Testis (tissue), 3 donors: ENCODE measurements around the gene SUSD3. TPM values are rescaled to one million over a fixed set of nuclear protein-coding genes. Genes with fewer than 3 reads are reported as not detected.

Experiments
- DNase-seq: peaks from one replicate; pipeline ENCODE4 v3.0.0-alpha.2; 2019
- H3K27ac ChIP-seq, 2 donors: fragments of 200-600 bp; sonication (generic); one replicate each; pipeline ENCODE4 v1.5.1; 2019
- H3K27me3 ChIP-seq: fragments of 200-600 bp; sonication (generic); one replicate; pipeline ENCODE4 v1.5.1; 2019
- H3K36me3 ChIP-seq: fragments of 200-600 bp; sonication (generic); one replicate; pipeline ENCODE4 v1.5.1; 2017; ENCODE audit warnings: low read depth; ENCODE audit errors: missing control alignments
- H3K4me1 ChIP-seq: fragments of 200-600 bp; sonication (generic); one replicate; pipeline ENCODE4 v1.5.1; 2019
- H3K4me3 ChIP-seq, 2 donors: fragments of 200-600 bp; sonication (generic); one replicate each; pipeline ENCODE4 v1.5.1; 2017 to 2019
- H3K9me3 ChIP-seq: fragments of 200-600 bp; sonication (generic); one replicate; pipeline ENCODE4 v1.5.1; 2017
- POLR2A ChIP-seq: fragments of 450-650 bp; IDR thresholded peaks from one replicate; pipeline ENCODE4 v1.6.1; 2017; ENCODE audit warnings: antibody characterized with exemption, mild to moderate bottlenecking, moderate library complexity
- whole genome bisulfite sequencing, 2 donors: methylation state at CpG; one replicate each; pipeline ENCODE4 v1.1.5; 2018; 5-methylcytosine and 5-hydroxymethylcytosine counted together
- intact Hi-C: fragments of 100-400 bp; cut with DNase I; formaldehyde crosslinking; loops from one replicate; pipeline ENCODE4 v1.15.1; 2023; ENCODE audit warnings: low total_unique reads
- polyA plus RNA-seq: library from polyadenylated mRNA; stranded (reverse); fragments of 350-450 nt; fragmentation: Illumina TruSeq; extraction: RNeasy Lipid Tissue Mini Kit (QIAGEN cat#74804); gene quantifications from one replicate; pipeline ENCODE4 v1.2.3, GENCODE V29; 2014; ENCODE audit warnings: low read depth, low replicate concordance; ENCODE audit not compliant: insufficient read depth
- total RNA-seq, 2 donors: library from RNA; depleted of rRNA; stranded (reverse); fragments of >200 nt; gene quantifications; one replicate each; pipeline ENCODE4 v1.2.3, GENCODE V29; 2016
- TF ChIP-seq, protein P1 (sequence below), 3 experiments: fragments of 450-650 bp in 2 of 3; fragments of 200-600 bp in 1 of 3; sonication (generic) in 1 of 3; IDR thresholded peaks; one replicate each; pipeline ENCODE4 v1.5.1; 2016 to 2019; ENCODE audit warnings: antibody characterized with exemption in 3 of 3, mild to moderate bottlenecking in 2 of 3, moderate library complexity in 1 of 3

The SUSD3 gene
- total and polyA plus RNA-seq, 3 donors from 2014 or later = 172 to 537 (median 282) TPM

DNA sequence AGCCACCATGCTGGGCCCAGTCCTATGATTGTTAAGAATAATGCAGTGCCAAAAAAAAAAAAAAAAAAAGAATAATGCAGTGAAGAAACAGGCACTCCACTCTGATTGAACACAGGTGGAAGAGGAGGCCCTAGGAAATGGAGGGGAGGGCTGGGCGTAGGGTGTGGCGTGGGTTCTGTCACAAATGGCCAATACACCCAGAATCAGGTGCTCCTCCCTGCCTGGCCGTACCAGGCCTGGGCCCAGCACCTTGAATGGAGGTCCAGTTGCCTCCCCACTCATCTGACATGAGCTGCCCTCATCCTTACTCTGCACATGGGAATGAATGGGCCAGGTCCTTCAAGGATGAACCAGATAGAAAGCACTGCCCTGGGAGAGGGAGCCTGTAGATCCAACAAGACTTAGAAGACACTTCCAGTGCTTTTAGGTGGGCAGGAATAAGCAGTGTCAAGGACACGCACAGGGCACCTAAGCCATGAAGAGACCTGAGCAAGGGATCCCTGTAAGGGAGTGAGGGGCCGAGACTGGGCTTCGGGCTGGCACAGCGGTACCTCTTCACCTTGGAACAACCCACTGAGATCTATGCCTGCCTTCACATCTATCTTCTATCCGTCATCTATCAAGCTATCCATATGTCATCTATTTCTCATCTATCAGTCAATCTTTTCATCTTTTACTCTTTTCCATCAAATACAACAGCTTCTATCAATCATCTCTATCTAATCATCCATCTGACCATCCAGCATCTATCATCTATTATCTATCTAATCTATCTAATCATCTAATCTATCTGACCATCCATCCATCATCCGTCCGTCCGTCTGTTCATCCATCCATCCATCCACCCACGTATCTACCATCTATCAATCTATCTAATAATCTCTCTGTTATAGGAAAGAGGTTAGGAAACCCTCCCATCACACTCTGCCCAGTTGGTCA is 59.7 kb downstream of the SUSD3 start:
- DNase-seq = no peak
- Histone ChIP-seq H3K4me3 (no peak overlapping the region), H3K27me3 (no peaks in the 10 kb centered on the region), H3K9me3 (no peaks in the 10 kb centered on the region), H3K36me3 (no peaks in the 10 kb centered on the region), H3K27ac (no peak overlapping the region), H3K4me1 (peaks cover 19% of the 10 kb centered on the region)
- 94 to 95% methylated on average over 12 of the region's 12 CpGs for WGBS, 2 donors
- intact Hi-C loops = no loop called here
- no peak for TF ChIP-seq POLR2A
- TF ChIP-seq, protein P1, sequence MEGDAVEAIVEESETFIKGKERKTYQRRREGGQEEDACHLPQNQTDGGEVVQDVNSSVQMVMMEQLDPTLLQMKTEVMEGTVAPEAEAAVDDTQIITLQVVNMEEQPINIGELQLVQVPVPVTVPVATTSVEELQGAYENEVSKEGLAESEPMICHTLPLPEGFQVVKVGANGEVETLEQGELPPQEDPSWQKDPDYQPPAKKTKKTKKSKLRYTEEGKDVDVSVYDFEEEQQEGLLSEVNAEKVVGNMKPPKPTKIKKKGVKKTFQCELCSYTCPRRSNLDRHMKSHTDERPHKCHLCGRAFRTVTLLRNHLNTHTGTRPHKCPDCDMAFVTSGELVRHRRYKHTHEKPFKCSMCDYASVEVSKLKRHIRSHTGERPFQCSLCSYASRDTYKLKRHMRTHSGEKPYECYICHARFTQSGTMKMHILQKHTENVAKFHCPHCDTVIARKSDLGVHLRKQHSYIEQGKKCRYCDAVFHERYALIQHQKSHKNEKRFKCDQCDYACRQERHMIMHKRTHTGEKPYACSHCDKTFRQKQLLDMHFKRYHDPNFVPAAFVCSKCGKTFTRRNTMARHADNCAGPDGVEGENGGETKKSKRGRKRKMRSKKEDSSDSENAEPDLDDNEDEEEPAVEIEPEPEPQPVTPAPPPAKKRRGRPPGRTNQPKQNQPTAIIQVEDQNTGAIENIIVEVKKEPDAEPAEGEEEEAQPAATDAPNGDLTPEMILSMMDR (IDR thresholded peaks at IDR 0.05) = no peak

DNA sequence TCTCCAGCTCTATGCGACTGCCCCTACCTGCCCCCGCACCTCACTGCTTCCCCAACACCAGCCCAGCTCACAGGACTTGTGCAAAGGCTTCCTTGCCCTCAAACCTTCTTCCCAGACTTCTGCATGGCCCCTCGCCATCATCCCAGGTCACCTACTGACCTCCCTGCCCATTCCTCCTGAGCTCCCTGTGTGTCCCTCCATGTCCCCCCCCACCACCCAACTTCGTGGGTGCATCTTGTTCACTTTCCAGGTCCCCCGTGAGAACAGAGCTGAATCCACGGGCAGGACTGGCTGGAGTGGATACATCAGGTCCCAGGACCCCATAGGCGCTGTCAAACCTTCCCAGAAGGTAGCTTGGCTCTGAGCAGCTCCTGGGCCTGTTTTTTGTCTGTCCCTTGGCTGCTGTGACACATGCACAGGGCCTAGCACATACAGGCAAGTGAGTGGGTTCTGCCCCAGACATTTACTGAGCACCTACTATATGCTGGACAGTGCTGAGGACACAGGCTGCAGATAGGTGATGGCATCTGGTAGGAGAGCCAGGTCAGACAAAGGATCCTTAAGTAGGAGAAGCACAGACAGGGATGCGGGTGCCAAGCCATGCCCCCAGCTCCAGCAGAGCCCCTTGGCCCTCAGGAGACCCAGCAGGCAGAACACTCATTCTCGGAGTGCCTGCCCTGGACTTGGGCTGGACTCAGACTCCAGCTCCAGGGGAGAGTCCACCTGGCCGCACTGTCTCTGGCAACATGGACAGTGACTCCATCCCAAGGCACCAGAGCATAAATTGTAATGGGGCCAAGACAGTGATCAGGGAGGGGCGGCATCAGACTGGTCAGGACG is 60.6 kb downstream of the SUSD3 start:
- Histone ChIP-seq H3K4me1 (peaks cover 19% of the 10 kb centered on the region), H3K27me3 (no peaks in the 10 kb centered on the region), H3K27ac (no peak overlapping the region), H3K36me3 (no peaks in the 10 kb centered on the region), H3K9me3 (no peaks in the 10 kb centered on the region), H3K4me3 (no peak overlapping the region)
- DNase-seq = no peak
- 88 to 89% methylated on average over 12 of the region's 12 CpGs for WGBS, 2 donors
- intact Hi-C loops = no loop called here
- no peak for TF ChIP-seq POLR2A
- TF ChIP-seq, protein P1 (IDR thresholded peaks at IDR 0.05) = no peak

- Histone ChIP-seq H3K4me3 (no peak overlapping the region), H3K4me1 (peaks cover 19% of the 10 kb centered on the region), H3K27ac (peak overlapping the region in 1 of 2 donors; percentile 25), H3K27me3 (no peaks in the 10 kb centered on the region), H3K36me3 (no peaks in the 10 kb centered on the region), H3K9me3 (no peaks in the 10 kb centered on the region)
- WGBS, 2 donors = 57% methylated on average over 4 to 5 of the region's 5 CpGs
- intact Hi-C loops = no loop called here
- no peak for DNase-seq
- TF ChIP-seq POLR2A = no peak
- TF ChIP-seq, protein P1 (IDR thresholded peaks at IDR 0.05) = no peak
Observed at GRCh38 chr9:93119703-93119952, 61.1 kb downstream of the SUSD3 start.

DNA sequence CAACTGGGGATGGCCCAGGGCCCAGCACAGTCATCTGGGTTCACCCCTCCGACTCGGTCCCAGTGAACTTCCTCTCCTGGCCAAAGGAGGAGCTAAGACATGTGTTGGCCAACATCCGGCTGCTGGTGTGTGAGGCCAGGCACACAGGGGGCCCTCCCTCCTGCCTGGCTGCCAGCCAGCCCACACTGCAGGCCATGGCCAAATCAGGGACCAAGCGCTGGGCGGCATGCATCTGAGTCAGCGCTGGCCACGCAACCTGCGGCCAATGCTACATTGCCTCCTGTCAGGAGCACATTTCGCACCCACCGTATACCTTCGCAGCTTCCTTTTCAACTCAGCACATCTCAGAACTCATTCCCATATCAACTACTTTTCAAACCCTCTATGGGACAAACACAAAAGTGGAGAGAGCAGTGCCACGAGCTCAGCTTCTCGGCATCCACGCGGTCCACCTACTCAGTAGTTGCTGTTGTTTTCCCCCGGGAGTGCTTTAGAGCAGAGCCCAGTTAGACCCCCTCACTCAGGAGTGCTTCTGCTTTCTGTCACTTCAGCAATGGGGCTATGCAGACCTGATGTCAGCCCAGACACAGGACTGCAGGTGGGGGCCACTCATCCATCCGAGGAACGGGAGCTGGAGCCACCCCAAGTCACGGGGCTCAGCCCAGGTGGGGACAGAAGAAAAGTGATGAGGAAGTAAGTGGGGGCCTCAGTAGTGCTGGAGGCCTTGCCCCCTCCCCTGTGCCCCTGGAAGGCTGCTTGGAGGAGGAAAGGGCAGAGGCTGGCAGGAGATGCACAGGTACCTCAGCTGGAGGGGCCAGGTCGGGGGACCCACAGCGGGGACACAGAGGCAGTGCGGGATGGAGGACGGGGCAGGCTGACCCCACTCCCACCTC is 61.7 kb downstream of the SUSD3 start:
- peaks cover 19% of the 10 kb centered on the region for H3K4me1 ChIP-seq
- DNase-seq = peak; percentile 91
- no peaks in the 10 kb centered on the region for H3K36me3 ChIP-seq
- no peak for TF ChIP-seq POLR2A
- TF ChIP-seq, protein P1 (IDR thresholded peaks at IDR 0.05) = peak in 2 of 3 experiments; percentile 36 to 43
- H3K27me3 ChIP-seq = no peaks in the 10 kb centered on the region
- no peak overlapping the region for H3K4me3 ChIP-seq
- peak overlapping the region in 1 of 2 donors; percentile 25 for H3K27ac ChIP-seq
- no peaks in the 10 kb centered on the region for H3K9me3 ChIP-seq
- 43 to 73% methylated on average over 20 to 23 of the region's 23 CpGs for WGBS, 2 donors
- intact Hi-C loops = no loop called here
